Measurements from ENCODE around the gene PNPLA5.

The PNPLA5 gene

DNA sequence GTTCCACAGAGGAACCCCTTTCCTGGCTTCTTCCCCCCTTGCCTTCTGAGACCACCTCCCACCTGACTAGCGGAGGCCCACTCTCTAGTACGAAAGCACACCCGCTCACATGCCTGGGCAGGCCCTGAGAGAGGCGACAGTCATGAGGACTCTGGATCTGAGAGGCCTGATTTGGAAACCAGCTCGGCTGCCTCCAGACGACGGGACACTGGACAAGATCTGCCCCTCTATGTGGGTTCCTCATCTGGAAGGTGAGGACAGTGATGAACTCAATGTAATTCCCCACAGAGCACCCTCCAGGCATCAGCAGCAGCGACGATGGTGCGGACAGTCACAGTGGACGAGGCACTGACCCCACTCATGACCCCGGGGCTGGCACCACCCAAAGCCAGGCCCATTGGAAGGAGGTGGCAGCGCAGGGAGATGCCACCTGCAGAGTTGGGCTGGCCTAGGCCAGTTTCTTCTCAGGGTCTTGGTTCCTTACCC is 37.0 kb downstream of the PNPLA5 start:
- no peak for DNase-seq (ENCODE audit: low read depth)

DNA sequence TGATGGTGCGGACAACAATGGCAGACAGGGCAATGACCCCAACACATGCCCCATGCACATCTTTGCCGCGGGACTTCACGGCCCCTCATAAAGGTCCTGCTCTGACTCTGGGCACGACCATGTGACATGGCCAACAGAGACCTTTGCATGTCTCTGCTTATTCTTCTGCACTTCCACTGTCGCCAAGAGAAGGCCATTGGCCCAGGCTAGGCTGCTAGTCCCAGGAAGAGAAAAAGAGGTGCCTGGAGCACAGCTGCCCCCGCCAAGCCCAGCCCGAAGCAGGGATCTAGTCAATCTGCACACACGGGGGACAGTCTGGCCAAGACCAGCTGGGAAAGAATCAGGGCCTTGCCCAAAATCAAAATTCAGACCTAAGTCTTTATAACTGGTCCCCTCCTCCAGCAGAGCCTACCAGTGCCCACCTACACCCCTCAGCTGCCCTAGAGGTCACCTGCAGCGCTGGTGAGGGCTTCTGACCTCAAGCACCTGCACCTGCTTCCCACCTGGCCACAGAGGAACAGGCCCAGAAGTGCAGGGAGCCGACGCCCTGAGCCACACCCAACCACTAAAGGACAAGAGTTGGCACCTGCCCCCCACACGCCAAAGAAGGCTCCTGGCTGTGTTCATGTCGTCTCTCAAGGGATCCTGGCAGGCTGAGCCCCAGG is 37.6 kb downstream of the PNPLA5 start:
- no peak for DNase-seq (ENCODE audit: low read depth)

DNA sequence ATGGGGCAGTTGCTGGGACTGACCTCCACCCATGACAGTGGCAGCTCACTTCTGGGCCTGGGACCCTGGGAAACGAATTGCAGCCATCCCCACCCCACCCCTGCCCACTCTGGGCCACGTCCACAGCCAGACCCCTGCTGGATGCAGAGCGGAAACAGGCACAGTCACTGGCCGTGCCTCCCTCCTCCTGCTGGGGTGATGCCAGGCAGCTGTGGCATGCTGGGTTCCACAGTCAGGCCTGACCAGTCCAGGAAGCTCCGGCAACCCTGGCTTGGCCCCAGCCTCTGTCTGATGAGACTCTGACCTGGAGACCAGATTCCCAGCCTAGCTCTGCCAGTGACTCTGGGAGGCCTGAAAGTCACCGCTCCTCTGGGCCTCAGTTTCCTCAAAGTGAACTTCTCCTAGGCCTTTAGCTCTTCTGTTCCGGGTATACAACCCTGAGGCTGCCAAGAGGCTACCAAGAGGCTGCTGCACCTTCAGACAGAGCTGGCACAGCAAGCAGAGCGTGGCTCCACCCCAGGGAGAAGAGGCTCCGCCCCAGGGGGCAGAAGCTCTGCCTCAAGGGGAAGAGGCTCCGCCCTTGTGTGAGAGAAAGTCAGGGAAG is 38.4 kb downstream of the PNPLA5 start:
- DNase-seq (ENCODE audit: low read depth): no peak

DNA sequence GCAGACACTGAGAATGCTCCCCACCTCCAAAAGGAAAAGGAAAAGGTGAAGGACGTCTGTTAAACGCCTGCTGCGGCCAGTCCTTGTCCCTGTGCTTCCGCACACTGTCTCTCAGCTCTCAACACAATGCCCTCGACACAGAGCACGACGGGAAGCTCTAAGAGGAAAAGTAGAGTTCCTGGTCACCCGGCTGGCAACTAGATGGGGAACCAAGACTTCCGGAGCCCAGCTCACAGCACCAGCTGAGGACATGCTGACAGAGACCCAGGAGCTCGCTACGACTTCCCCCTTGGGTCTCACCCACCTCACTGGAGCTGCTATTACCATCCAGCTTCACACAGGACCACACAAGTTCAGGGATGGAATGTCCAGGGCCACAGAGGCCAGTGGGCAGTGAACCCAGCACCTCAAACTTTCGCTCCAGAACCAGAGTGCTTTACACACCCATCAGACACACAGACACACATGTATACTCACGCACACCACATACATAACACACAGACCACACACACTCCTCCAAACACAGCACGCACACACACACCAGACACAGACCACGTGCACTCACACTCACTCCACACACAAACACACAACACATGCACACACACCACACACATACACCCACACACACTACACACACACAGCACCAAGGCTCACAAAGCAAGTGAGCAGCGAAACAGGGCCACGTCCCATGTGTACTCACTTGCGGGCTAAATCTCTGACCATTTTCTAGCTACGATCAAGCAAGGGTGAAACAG is 39.1 kb downstream of the PNPLA5 start:
- no peak for DNase-seq (ENCODE audit: low read depth)

DNA sequence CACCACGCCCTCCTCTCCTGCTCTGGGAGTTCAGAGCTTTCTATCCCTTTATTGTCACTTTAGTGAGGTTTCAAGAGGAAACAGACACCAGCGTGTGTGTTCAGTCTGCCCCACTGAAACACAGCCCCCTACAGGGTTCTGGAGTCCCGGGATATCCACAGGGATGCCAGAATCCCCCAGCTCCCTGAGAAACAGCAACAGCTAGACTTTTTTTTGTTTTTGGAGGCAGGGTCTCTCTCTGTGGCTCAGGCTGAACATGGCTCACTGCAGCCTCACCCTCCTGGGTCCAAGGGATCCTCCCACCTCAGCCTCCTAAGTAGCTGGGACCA is 39.9 kb downstream of the PNPLA5 start:
- DNase-seq (ENCODE audit: low read depth): no peak

DNA sequence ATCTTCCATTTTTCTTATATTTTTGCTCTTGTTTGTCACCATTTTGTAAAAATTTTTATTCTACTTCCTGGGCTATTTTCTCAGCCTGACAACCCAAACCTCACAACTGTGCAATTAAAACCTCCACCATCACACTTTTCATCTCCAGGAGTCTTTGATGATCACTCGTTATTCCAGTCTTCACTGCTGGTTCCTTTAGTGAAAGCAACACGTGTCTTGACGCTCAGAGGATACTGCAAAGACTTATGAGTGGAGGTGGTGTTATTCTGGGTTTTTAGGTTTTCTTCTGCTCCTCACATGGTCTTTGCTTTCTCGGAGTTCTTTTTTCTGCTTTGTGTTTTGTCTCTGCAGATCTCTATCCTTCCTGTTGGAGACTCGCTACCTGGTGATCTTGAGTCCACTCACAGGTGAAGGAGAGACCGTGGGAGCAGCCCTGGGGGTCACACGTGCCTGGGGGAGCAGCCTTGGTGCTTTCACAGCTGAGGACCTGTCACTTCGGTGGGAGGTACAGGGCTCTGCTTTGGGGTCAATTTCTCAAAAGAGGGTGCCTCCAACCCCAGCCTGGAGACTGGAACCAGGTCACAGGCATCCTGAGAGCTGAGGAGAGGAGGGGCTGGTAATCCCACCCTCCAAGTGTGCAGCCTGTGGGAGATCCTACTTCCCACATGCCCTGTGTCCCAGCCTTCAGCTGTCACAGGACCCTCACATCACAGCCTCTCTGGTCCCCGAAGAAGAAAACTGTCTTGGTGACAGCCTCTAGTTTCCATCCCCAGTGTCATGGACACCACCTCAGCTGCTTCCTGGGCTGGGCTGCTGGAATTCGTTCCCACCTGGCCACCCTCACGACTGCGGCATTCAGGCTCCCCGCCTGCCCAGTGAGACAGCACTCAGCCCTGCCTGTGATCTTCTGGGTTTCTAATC is 40.5 kb downstream of the PNPLA5 start:
- no peak for DNase-seq (ENCODE audit: low read depth)

DNA sequence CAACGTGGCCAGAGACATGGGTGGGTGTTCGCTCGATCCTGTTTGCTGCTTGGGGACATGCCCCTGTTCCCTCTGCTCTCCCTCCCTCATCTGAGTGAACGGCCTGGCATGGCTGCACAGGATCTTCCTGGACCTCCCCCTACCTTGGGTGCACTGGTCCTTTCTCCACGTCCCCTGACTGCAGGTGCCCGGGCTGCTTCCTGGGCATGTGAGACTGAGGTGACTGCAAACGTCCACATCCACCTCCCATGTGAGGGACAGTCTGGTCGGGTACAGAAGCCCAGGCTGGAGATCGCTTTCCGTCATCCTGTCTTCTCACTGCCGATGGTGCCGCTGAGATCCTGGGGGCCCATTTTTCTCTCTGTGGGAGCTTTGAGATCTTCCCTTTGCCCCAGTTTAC is 41.3 kb downstream of the PNPLA5 start:
- no peak for DNase-seq (ENCODE audit: low read depth)

DNA sequence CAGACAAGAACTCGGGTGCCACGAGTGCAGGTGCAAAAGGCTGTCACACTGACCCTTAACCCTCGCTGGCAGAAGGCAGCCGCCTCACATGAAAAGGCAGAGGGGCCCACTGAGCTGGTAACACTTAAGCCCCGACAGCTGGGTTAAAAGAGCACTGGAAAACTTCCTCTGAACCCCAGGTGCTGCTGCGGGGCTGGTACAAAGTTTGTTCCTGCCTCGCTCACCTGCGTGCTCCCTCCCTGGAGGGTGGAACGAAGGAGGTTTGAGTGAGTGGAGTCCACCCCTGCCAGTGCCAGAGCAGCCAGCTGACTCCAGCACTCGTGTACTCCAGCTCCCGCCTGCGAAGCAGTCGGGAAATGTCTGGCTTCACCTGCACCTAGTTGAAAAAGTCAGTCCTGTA is 42.1 kb downstream of the PNPLA5 start:
- DNase-seq (ENCODE audit: low read depth): no peak

DNA sequence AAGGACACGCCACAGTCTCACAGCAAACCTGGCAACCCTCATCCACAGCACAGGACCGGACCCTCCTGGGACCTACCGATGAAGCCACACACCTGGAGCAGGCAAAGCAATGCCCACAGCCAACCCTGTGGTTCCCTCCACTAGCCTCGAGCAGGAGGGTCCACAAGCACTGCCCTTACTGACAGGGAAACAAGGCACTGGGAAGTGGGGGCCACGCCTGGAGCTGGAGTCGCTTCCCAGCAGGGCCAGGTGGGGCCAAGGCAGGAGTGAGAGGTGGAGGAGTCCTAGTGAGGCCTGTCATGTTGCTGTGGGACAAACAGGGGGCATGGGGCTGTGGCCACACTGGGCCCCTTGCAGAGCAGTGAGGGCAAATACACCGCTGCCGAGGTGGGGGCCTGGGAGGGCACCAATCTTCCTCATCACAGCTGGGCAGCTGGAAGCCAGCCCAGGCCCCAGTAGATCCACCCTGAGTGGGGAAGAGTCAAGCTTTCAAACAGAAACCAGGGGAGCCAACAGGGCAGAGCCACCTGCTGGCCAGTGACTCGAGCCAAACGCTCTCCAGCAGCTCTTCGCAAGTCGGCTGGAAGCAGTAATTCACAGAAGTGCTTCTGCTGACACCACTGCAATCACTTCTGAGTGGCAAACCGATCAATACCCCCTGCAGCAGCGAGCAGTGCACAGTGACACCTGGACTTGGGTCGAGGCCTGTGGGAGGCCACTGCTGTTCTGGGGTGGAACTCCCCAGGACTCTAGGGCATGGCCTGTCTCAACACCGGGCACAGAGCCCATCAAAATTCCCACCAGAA is 43.2 kb downstream of the PNPLA5 start:
- no peak for DNase-seq (ENCODE audit: low read depth)

DNA sequence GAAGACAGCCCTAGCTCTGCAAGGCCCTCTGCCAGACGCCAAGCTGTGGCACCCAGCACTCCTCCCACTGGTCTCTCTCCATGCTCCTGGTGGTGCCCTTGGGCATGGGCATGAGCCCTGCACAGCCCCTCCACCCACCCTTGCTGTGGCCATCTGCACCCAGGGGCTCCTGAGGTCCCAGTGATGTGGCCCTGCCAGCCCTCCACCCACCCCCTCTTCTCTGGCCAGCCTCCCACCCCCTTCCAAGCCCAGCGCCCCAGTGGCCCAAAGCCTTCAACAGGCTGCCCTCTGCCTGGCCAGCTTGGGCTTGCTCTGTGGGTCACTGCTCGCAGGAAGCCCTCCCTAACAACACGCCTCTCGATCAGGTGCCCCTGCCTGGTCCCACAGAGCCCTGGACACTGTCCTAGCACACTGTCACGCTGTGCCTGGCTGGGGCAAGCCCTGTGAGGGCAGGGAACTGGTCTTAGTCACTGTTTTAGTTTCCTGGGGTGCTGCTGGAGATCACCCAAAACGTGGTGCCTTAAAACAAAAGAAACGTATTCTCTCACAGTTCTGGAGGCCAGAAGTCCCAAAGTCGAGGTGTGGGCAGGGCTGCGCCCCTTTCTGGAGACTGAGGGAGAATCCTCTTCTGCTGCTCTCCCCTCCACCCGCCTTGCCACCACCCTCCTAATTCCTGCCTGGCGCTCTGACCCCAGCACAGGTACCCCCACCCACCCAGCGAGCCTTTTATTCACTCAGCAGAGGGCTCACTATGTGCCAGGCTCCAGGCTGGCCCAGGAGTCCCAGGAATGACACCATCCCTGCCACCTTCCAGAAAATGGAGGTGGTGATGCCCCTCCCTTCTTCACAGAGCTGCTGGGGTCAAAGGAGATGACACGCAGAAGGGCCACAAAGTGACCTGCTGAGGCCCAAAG is 44.2 kb downstream of the PNPLA5 start:
- no peak for DNase-seq (ENCODE audit: low read depth)

DNA sequence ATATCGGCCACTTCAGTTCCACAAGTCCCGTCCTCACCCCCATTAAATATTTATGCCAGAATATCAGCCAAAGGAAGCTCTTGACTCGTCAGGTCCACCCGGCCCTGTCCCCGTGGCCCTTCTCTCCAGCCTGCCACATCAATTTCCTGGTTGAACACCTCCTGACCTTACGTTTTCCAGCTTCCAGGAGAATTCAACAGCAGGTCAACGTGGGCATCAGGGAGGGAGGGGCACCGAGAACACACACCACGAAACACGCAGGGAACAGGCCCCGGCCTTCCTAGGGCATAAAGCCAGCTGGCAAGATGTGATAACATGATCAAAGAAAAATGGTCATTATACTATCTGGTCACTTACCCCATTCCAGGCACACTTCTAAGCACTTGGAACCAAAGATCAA is 44.8 kb downstream of the PNPLA5 start:
- DNase-seq (ENCODE audit: low read depth): no peak

DNA sequence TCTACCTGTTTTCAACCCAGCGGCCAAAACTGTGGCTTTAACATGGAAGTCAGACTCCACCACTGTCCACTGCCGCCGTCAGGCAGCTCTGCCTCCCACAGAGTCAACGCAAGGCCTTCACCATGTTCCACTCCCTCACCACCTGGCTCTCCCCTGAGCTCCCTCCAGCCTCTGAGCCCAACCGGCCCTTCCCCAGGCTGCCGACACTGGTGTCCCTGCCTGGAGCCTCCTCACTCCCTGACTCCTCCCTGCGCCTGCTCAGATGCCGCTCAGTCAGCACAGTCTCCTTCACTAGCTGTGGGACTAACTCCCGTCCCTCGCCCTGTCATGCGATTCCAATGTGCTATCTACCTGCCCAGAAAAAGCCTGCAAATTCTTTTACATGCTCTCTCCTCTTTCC is 45.8 kb downstream of the PNPLA5 start:
- DNase-seq (ENCODE audit: low read depth): no peak

DNA sequence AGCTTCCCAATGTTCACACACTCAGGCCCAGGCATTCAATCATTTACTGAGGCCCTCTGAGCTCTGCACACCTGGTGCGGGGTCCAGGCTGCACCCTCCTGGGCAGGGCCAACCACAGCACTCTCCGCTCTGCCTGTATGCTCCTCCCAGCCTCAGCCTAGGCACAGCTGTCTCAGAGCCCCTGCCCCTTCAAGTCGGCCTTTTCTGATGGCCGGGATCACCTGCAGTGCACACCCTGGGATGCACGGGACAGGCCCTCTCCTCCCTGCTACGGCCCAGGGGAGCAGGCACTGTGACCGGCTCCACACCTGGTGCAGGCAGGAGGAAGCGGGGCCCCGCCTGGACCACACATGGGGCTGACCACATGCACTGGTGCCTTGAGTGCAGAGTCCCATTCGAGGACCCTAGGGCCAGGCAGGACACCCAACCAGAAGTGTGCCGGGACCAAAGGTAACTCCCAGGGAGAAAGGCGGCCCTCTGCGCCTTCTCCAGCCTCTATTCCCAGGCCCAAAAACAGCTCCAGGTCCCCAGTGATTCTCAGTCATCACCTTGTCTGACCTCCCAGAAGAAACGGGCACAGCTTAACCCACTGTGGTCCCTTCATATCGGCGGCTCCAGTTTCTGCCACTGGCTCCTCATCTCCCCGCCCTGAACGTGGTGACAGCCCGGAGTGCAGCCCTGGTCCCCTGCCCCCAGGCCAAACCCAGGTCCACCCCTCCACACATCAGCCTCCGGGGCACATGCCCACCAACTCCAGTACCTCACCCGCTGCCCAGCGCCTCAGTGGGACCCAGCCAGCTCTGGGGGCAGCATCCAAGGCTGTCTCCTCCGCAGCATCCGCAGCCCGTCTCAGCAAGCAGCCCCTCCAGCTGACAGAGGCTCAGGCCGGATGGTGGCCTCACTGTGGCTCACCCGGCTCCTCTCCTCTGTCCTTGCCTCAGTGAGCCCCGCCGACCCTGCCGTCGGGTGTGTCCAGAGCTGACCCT is 47.0 kb downstream of the PNPLA5 start:
- no peak for DNase-seq (ENCODE audit: low read depth)

DNA sequence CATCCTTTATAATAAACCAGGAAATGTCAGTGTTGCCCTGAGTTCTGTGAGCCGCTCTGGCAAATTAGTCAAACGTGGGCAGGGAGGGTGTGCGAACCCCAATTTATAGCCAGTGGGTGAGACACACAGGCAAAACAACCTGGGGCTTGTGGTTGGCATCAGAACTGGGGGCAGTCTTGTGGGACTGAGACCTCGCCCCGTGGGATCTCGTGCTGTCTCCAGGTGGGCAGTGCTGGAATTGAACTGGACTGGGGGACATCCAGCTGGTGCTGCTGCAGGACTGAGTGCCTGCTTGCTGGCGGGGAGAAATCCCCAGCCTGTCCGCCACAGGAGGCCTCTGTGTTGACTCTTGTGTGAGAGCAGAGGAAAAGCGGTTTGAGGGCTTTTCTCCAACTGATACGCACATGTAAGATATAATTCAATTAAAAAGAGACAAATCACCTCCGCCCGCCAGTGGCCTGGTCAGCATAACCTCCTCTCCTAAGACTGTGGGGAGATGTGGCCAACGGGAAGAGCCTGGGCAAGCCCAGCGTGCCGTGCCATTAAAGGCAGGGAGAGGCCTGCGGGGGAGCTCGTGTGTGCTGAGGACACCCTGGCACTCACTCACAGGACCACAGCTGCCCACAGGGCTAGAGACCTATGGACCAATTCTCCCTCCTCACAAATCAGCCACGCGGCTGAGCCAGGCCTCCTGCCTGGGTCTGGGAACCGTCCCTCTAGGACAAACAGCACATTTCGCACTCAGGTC is 47.9 kb downstream of the PNPLA5 start:
- DNase-seq (ENCODE audit: low read depth): no peak

DNA sequence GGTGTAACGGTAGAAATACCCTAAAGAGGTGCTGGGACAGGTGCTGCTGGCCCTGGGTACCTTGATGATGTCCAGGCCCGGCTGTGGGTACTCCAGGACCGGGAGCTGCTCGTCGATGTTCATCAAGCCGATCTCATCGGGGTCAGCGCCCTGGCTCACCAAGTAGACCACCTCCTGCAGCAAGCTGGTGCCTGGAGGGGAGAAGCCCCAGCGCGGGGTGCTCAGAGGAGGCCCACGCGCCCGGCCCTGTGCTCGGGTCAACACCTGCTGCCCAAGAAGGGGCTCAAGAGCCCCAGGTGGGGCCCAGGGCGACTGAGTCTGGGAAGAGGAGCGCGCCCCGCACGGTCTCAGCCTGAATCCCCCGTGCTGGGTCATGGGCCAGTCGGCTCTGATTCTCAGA is 50.1 kb downstream of the PNPLA5 start:
- DNase-seq (ENCODE audit: low read depth): no peak

DNA sequence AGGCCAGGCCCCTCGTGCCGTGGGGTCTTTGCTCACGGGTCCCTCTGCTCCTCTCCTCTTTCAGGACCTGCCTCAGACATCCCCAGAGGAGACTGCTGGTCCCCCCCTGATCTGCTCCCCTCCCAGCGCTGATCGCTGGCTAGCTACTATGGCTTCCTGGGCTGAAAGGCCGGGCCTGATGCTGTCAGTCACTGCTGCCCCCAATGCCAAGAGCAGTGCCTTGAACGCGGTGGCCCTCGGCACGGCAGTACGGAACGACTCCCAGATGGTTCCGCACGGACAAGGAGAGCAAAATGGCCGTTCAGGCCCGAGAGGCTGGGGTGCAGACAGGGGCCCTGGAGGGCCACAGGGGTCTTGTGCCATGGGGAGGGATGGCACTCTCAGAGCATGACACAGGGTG is 51.0 kb downstream of the PNPLA5 start:
- DNase-seq (ENCODE audit: low read depth): no peak

DNA sequence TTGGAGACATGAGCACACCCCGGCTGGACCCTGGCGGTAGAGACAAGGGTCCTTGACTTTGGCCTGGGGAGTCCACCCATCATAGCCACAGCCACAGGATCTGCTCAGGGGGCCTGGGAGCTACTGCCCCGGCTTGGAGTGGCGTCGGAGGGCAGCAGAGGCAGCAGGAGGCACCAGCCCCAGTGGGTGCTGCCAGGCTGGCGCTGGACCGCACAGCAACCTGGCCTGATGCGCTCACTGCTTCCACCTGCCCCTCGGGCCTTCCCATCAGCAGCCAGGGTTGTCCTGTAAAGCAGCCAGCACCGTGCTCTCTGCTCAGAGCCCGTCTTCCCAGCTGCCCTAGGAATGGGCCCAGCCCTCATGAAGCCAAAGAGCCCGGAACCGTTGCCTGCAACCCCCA is 51.4 kb downstream of the PNPLA5 start:
- no peak for DNase-seq (ENCODE audit: low read depth)

DNA sequence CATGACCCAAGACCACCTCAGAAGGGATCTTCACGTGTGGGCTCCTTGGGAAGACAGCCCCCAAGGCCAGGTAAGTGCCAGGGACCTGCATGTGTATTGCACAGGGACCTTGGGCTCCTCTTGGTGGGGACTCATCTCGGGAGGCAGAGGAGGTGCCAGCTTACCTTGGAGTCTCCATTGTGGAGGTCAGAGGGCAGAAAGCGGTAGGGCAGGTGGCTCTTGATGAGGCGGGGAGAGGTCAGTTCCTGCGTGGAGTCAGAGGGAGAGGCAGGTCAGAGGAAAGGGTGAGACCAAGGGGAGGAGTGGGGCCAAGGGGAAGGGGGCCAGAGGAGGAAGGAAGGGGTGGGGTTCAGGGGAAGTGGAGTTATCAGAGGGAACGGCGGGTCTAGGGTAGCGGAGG is 52.0 kb downstream of the PNPLA5 start:
- DNase-seq (ENCODE audit: low read depth): no peak

Data from T-helper 22 cell (primary cell).